EL (cell line): ENCODE results near the gene MFAP5.
"Not testable (repeated sequence)": the region's sequence is repeated elsewhere in the genome, so short reads cannot be mapped to it uniquely, and the experiment has no call there.

ENCODE experiments used
- DNase-seq: peaks from one replicate; pipeline ENCODE4 v3.0.0-alpha.2; 2016

Gene MFAP5

GRCh38 chr12:8672381-8672780 is 9.8 kb upstream of the MFAP5 start:
- no peak for DNase-seq

GRCh38 chr12:8668441-8668840 is 5.8 kb upstream of the MFAP5 start:
- no peak for DNase-seq

GRCh38 chr12:8667270-8667669 is 4.6 kb upstream of the MFAP5 start:
- DNase-seq = no peak

DNA sequence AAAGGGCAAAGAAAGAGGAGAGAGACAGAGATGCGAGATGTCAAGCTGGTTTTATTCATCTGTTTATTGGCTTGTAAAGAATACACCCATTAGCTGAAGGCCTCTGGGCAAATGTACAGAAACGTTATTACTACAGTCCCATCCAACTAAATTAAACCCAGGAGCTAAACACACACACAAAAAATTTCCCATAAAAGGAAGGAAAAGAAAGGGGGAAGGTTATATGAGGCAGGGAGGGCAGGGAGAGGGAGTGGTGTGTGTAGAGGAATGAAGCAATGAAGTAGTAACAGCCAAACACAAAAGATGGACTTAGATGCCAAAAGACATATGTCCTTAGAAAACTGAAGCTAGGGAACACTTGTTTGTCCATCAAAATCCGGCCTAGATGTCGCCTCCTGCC is 3.1 kb upstream of the MFAP5 start:
- DNase-seq = no peak

DNA sequence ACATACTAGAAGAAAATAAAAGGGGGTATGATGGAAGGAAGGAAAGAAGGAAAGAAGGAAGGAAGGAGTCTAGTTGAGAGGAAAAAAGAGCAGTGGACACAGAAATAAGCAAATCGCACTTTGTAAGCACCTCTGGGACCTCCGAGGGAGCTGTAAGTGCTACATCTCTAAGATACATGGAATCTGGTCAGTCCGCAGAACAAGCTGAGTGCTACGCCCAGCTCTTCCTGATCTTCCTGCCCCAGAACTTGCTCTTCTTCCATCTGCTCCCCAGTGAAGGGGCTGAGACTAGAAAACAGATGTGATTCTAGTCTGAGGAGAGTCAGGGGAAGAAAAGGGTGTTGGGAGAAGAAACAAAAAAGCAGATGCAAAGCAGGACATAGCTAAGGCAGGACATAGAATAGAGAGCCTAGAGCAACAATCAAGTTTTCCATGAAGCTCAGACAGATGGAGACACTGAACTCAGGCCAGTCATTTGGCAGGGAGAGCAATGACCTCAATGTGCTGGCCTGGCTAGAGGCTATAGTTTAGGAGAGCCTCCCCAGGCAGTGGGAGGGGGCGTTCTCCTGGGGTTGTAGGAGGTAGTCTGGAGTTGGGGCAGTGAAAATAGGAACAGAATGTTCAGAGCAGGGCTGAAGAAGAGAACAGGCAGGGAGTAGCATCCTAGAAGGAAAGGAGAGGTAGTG is 1.7 kb upstream of the MFAP5 start:
- DNase-seq = no peak

DNA sequence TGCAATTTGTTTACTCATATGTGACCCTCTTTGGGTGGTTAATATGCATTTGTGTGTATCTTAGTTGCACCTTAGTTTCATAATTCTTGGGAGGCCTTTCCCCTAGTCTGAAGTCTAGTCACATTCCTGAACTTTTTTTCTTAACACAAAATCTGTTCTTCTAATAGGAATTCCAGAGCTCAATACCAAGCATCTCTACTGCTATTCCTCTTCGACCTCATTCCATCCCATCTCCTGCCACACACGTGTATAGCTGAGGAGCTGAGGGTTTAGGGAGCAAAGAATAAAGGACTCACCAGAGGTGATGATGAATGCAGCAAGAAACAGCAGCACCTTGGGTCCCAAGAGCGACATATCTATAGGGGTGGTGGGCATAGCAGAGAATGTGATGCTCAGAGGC is 875 bp downstream of the MFAP5 start:
- no peak for DNase-seq

DNA sequence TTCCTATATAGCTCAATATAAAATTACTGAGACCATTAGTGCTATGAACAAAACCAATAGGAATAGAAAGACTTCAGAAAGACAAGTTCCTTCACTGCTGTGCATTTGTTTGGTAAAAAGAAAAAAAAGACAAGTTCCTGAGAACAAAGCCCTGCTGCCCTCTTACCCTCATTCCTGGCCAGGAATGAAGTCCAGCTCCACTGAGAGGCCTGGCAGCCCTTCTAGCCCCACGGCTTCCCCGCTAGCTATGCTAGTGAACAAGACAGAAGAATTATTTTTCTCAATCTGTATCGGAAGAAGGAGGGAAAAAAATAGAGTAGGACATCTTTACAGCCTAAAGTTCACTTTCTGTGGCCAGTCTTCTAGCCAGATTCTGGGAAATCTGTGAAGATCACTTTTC is 1.6 kb downstream of the MFAP5 start:
- no peak for DNase-seq

GRCh38 chr12:8658346-8658745 is 4.3 kb downstream of the MFAP5 start:
- peak; percentile 58 for DNase-seq

DNA sequence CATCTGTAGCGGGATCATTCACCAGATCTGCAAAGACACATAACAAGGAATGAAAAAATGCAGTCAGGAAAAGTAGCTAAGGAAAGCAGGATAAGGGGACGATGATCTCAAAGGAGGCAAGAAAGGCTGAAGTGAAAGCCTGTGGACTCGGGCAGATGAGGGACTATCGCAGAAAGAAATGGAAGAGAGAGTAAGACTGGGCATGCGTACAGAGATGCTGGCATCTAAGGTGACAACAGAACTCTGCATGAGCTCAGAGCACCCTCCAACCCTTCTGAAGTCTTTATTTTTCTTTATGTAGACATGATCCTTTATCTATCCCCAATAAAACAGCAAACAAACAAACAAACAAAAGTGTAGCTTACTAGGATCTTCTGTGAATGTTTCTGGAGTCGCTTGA is 7.2 kb downstream of the MFAP5 start:
- no peak for DNase-seq

GRCh38 chr12:8648576-8649205 is 13.9 kb downstream of the MFAP5 start:
- no peak for DNase-seq

DNA sequence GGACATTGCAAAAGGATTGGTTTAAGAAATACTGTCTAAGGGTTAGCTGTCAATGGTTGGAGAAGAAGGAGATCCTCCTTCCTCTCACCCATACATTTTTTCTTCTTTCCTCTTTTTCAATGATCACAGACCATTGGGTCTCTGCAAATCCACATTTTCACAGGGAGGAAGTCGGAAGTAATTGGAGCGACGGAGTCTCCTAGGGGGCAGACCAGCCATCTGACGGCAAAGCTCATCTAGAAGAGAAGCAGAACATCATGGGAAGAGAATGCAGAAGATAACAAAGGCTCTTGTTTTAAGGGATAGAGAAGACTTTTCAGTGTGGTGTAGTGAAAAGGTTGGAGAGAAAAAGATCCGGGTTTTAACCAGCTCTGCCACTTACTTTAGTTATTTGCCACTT is 14.7 kb downstream of the MFAP5 start:
- no peak for DNase-seq

DNA sequence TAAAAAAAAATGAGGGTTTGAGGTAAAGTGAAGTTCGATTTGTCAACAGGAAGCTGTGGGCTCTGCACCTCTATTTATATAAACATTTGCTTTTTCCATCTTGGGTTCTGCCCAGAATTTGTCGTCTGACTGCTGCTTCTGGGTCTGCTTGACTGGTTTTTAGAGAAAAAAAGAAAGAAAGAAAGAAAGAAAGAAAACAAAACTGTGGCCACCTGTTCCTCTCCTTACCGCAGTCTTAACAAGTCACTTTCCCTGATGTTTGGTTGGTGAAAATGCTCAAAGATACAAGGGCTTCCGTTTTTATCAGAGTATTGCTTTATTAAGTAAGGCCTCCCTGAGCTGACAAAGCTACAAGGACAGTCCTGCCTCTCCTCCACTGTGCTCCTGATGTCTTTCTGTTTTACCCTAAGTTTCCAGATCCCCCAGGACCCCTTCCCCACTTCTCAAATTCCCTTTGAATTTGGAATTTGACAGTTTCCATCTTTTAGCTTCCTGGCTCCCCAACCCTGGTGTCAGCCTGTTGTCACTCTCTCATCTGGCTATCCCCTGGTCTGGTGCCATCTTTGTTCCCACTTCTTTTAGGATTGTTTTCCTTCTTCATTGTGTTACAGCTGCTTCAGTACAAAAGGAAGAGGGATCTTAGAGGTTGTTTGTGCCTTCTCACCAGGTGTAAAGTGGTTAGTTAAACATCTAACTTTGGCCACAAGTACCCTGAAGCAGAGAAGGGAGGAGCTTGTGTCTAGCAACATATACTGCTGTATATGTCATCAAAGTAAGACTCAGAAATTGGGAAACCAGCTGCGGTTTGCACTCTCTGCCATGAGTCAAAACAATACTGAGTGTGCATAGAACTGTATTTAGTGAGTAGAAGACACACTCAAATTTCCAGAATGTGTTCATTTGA is 18.0 kb downstream of the MFAP5 start:
- no peak for DNase-seq

DNA sequence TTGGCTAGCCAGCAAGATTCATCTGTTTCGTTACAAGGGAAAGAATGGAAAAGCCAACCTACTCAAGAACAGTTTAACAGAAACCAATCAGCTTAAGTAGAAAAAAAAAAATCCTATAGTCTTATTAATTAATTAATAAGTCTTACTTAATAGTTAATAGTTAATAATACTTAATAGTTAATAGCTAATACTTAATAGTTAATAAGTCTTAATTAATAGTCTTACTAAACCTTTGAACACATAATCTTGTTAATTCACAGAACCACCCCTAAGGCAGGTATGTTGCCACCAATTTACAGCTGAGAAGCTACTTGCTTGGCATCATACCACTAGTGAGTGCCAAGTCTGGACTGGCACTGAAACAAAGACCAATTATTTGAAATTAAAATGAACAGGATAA is 19.9 kb downstream of the MFAP5 start:
- no peak for DNase-seq

DNA sequence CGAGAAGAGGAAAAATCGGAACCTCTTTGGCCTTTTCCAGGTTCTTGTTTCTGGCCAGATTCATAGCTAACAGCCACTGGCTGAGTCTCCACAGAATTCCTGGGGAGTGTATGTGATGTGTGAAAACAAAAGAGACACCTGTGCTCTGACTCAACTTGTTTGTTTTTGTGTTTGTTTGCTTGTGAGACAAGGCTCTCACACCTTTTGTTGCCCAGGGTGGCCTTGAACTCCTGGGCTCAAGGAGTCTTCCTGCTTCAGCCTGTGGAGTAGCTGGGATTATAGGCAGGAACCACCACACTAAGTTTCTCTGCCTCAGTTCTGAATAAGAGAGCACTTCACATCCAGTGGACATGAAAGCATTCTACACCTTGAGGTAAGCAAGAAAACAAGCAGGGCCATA is 22.7 kb downstream of the MFAP5 start:
- no peak for DNase-seq

DNA sequence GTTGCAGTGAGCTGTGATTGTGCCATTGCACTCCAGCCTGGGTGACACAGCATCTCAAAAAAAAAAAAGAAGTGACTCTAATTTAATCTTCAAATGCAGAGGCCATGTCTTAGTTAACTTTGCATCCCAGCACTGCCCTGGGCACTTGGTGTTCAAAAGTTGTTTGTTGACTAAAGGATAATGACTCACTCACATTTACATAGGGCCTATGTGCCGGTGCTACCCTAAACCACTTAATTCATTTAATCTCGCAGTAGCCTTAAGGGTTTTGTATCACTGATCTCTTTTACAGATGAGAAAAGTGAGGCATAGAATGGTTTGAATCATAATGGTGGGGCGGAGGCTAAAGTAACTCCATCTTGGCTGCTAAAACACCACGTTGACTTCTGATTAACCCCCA is 23.7 kb downstream of the MFAP5 start:
- DNase-seq = no peak

GRCh38 chr12:8637666-8638065 is 25.0 kb downstream of the MFAP5 start:
- DNase-seq = no peak

- DNase-seq = no peak
Observed at GRCh38 chr12:8637244-8637643, 25.4 kb downstream of the MFAP5 start.

- DNase-seq = no peak
Observed at GRCh38 chr12:8636581-8636980, 26.0 kb downstream of the MFAP5 start.

GRCh38 chr12:8636007-8636346 is 26.6 kb downstream of the MFAP5 start:
- DNase-seq = not testable (repeated sequence)

- DNase-seq = not testable (repeated sequence)
Observed at GRCh38 chr12:8635342-8636006, 27.2 kb downstream of the MFAP5 start.

DNA sequence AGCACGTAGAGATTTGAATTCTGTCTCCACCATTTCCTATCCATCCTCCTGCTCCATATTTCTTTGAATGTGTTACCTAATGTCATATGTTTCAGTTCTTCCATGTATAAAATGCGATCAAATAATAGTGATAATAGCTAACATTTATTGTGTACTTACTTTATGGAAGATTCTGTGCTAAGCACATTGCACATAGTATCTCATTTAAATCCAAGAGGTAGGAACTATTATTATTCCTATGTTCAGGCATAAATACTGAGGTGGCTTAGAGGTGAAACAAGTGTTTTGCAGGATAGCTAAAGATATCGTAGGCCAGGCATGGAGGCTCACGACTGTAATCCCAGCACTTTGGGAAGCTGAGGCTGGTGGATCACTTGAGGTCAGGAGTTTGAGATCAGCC is 32.5 kb downstream of the MFAP5 start:
- no peak for DNase-seq

GRCh38 chr12:8629486-8630033 is 33.1 kb downstream of the MFAP5 start:
- peak; percentile 11 for DNase-seq

DNA sequence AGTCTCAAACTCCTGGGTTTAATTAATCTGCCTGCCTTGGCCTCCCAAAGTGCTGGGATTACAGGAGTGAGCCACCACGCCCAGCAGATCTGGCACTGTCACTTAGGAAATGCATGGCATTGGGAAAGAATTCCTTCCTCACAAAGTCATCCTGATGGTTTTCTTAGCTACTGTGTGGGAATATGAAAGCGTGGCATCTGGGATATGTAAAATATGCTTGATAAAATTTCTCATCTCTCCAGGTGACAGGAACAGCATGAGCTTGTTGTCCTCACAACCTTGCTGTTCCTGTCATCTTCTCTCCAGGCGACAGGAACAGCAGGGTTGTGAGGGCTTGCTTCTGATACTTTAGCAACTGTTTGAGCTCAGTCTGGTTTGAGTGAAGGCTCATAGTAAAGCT is 33.9 kb downstream of the MFAP5 start:
- no peak for DNase-seq
